Gastrocnemius medialis (tissue), 4 donors: Measurements from ENCODE around the gene CUX1. TPM values are rescaled to one million over a fixed set of nuclear protein-coding genes. Genes with fewer than 3 reads are reported as not detected.
A peak's percentile ranks its signal among the peaks of the same experiment; 100 is the strongest.
"Not testable (repeated sequence)": the region's sequence is repeated elsewhere in the genome, so short reads cannot be mapped to it uniquely, and the experiment has no call there.

Experiments
- ATAC-seq, 2 donors: fragments of 150-250 bp; one replicate each; pipeline ENCODE4 v1.9.1; 2016
- DNase-seq, 2 donors: peaks; one replicate each; pipeline ENCODE4 v3.0.0-alpha.2; 2019
- H3K27ac ChIP-seq, 4 donors: fragments of 200-600 bp; sonication (generic); 1 replicate in 1 of 4; 2 replicates in 3 of 4; pipeline ENCODE4 v1.5.1; 2016 to 2018; ENCODE audit warnings: mild to moderate bottlenecking in 2 of 4, moderate library complexity in 1 of 4
- H3K27me3 ChIP-seq, 3 donors: fragments of 200-600 bp; sonication (generic) in 2 of 3; 1 replicate in 1 of 3; 2 replicates in 2 of 3; pipeline versions ENCODE4 v1.5.1 to v1.6.0; 2016 to 2019; ENCODE audit warnings: mild to moderate bottlenecking in 1 of 3, moderate library complexity in 1 of 3
- H3K36me3 ChIP-seq, 2 donors: fragments of 200-600 bp; sonication (generic) in 1 of 2; one replicate each; pipeline ENCODE4 v1.5.1; 2017 to 2018
- H3K4me1 ChIP-seq, 2 donors: fragments of 200-600 bp; sonication (generic) in 1 of 2; one replicate each; pipeline ENCODE4 v1.5.1; 2016 to 2017; ENCODE audit warnings: mild to moderate bottlenecking in 2 of 2
- H3K4me3 ChIP-seq, 4 donors: fragments of 200-600 bp; sonication (generic) in 3 of 4; 1 replicate in 1 of 4; 2 replicates in 3 of 4; pipeline ENCODE4 v1.5.1; 2016 to 2019; ENCODE audit warnings: mild to moderate bottlenecking in 2 of 4
- H3K9me3 ChIP-seq, 3 donors: fragments of 200-600 bp; sonication (generic) in 2 of 3; 1 replicate in 1 of 3; 2 replicates in 2 of 3; pipeline ENCODE4 v1.5.1; 2016 to 2019
- POLR2A ChIP-seq, 2 donors: fragments of 450-650 bp; IDR thresholded peaks; one replicate each; pipeline ENCODE4 v1.6.1; 2017; ENCODE audit warnings: antibody characterized with exemption in 2 of 2, mild to moderate bottlenecking in 2 of 2, moderate library complexity in 2 of 2
- in situ Hi-C, 4 donors: fragments of 200-750 bp; cut with MboI; loops; one replicate each; pipeline versions ENCODE4 v1.15.0 to v1.8.0; 2017; ENCODE audit warnings: low sequenced_read_pairs in 4 of 4
- intact Hi-C: fragments of 100-400 bp; cut with DNase I; formaldehyde crosslinking; loops from one replicate; pipeline ENCODE4 v1.15.1; 2023; ENCODE audit warnings: low total_unique reads
- total RNA-seq, 4 donors: library from RNA; depleted of rRNA; stranded (reverse); fragments of >200 nt; gene quantifications; one replicate each; pipeline versions ENCODE4 v1.1.0 to v1.2.3, GENCODE V29; 2016
- TF ChIP-seq, protein P1 (sequence below), 5 experiments: fragments of 450-650 bp in 3 of 5; fragments of 200-600 bp in 2 of 5; sonication (generic) in 2 of 5; IDR thresholded peaks in 4 of 5; conservative IDR thresholded peaks in 1 of 5; 1 replicate in 4 of 5; 2 replicates in 1 of 5; pipeline ENCODE4 v1.5.1; 2016 to 2019; ENCODE audit warnings: antibody characterized with exemption in 5 of 5, mild to moderate bottlenecking in 3 of 5, moderate library complexity in 3 of 5

CUX1 gene
- total RNA-seq, 4 donors from 2014 or later = 44.1 to 57.9 (median 54.9) TPM

DNA sequence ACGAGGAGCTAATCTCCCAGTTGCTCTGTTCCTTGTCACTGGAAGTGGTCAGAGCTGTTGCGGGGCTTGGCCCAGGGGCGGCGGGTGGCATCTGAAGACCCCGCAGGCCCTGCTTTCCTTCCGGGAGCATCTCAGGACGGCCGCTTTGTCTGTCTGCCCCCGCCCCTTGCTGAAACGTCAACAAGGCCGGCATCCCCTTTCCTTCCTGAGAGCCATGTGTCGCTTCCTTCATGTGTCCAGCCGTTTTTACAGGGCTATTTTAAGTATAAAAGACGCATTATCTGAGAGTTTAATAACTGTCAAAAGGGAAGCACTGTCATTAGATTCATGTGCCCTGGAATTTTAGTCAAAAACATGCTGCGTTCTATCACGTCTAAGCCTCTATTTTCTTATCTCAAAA, 110.4 kb downstream of the CUX1 start:
- Histone ChIP-seq H3K4me1 (peaks cover 27 to 34% of the 10 kb centered on the region in 2 donors), H3K9me3 (no peaks in the 10 kb centered on the region)

DNA sequence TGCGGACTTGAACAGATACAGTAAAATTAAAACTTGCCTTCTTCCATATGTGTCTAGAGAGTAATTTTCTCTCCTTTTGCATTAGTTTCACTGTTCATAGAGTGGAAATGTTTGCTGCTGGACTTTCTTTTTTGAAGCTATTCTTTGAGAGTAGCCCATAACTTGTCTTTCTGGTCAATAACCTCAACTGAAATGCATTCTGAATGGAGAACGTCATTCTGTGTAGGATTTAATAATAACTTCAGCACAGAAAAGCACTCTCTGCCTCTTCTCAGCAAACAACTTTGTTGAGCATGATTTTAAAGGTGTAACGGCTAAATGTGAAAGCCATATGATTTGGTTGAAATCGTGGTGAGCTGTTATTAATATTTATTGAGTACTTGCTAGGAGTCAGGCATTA, 111.8 kb downstream of the CUX1 start:
- Histone ChIP-seq H3K36me3 (no peaks in the 10 kb centered on the region), H3K4me3 (no peak overlapping the region), H3K9me3 (no peaks in the 10 kb centered on the region), H3K4me1 (peaks cover 23 to 34% of the 10 kb centered on the region in 2 donors), H3K27me3 (no peaks in the 10 kb centered on the region), H3K27ac (no peak overlapping the region)
- DNase-seq (no peak), ATAC-seq (no peak)
- in situ Hi-C loops = no loop called here
- intact Hi-C loops = no loop called here
- no peak for TF ChIP-seq POLR2A (IDR thresholded peaks at IDR 0.05)
- TF ChIP-seq, protein P1, sequence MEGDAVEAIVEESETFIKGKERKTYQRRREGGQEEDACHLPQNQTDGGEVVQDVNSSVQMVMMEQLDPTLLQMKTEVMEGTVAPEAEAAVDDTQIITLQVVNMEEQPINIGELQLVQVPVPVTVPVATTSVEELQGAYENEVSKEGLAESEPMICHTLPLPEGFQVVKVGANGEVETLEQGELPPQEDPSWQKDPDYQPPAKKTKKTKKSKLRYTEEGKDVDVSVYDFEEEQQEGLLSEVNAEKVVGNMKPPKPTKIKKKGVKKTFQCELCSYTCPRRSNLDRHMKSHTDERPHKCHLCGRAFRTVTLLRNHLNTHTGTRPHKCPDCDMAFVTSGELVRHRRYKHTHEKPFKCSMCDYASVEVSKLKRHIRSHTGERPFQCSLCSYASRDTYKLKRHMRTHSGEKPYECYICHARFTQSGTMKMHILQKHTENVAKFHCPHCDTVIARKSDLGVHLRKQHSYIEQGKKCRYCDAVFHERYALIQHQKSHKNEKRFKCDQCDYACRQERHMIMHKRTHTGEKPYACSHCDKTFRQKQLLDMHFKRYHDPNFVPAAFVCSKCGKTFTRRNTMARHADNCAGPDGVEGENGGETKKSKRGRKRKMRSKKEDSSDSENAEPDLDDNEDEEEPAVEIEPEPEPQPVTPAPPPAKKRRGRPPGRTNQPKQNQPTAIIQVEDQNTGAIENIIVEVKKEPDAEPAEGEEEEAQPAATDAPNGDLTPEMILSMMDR (IDR thresholded peaks at IDR 0.05 in 4 of 5, conservative IDR thresholded peaks at IDR 0.05 in 1 of 5) = no peak

More for the DNA sequence above, 110.4 kb downstream of the CUX1 start:
- intact Hi-C loops = no loop called here
- Histone ChIP-seq H3K27me3 (no peaks in the 10 kb centered on the region), H3K36me3 (no peaks in the 10 kb centered on the region), H3K27ac (peak overlapping the region; percentile 40 to 94 (median 85)), H3K4me3 (peak overlapping the region in 1 of 4 donors; percentile 8)
- in situ Hi-C loops = no loop called here
- DNase-seq (peak in 1 of 2 donors; percentile 9), ATAC-seq (no peak)
- TF ChIP-seq, protein P1 (IDR thresholded peaks at IDR 0.05 in 4 of 5, conservative IDR thresholded peaks at IDR 0.05 in 1 of 5) = no peak
- TF ChIP-seq POLR2A (IDR thresholded peaks at IDR 0.05) = no peak

- ATAC-seq, H3K9me3 ChIP-seq, in situ Hi-C loops, H3K27ac ChIP-seq, H3K4me3 ChIP-seq, intact Hi-C loops, H3K36me3 ChIP-seq, H3K27me3 ChIP-seq: not testable (repeated sequence)
- H3K4me1 ChIP-seq = peaks cover 23 to 34% of the 10 kb centered on the region in 2 donors
- peak in 1 of 2 donors; percentile 4 for DNase-seq
Observed at GRCh38 chr7:101929911-101930310, 112.5 kb downstream of the CUX1 start.

GRCh38 chr7:101932083-101932482, 114.7 kb downstream of the CUX1 start:
- peak in 1 of 2 donors; percentile 7 for DNase-seq
- intact Hi-C loops (no loop called here), in situ Hi-C loops (no loop called here)
- H3K4me1 ChIP-seq = peaks cover 30 to 39% of the 10 kb centered on the region in 2 donors
- TF ChIP-seq, protein P1 (IDR thresholded peaks at IDR 0.05 in 4 of 5, conservative IDR thresholded peaks at IDR 0.05 in 1 of 5) = no peak
- no peak for TF ChIP-seq POLR2A (IDR thresholded peaks at IDR 0.05)
- H3K27ac ChIP-seq = no peak overlapping the region
- H3K9me3 ChIP-seq = no peaks in the 10 kb centered on the region
- H3K27me3 ChIP-seq = no peaks in the 10 kb centered on the region
- no peaks in the 10 kb centered on the region for H3K36me3 ChIP-seq
- no peak for ATAC-seq
- no peak overlapping the region for H3K4me3 ChIP-seq

- in situ Hi-C loops = no loop called here
- TF ChIP-seq, protein P1 (IDR thresholded peaks at IDR 0.05 in 4 of 5, conservative IDR thresholded peaks at IDR 0.05 in 1 of 5) = no peak
- TF ChIP-seq POLR2A (IDR thresholded peaks at IDR 0.05) = no peak
Observed at GRCh38 chr7:101933028-101933427, 115.6 kb downstream of the CUX1 start.

More at GRCh38 chr7:101933028-101933427, 115.6 kb downstream of the CUX1 start:
- intact Hi-C loops = no loop called here
- H3K9me3 ChIP-seq = no peaks in the 10 kb centered on the region
- H3K36me3 ChIP-seq = no peaks in the 10 kb centered on the region
- H3K4me3 ChIP-seq = no peak overlapping the region
- no peak for DNase-seq
- peaks cover 38 to 48% of the 10 kb centered on the region in 2 donors for H3K4me1 ChIP-seq
- no peak for ATAC-seq
- no peaks in the 10 kb centered on the region for H3K27me3 ChIP-seq
- H3K27ac ChIP-seq = peak overlapping the region in 3 of 4 donors; percentile 88 to 96 (median 94)
